Effector CD4-positive, alpha-beta T cell (primary cell): Measurements from ENCODE around the gene ERICH6B.

Source experiments
- DNase-seq: peaks from one replicate; pipeline ENCODE4 v3.0.0-alpha.2; 2020

The ERICH6B gene

GRCh38 chr13:45598597-45598996 is 16.9 kb downstream of the ERICH6B start:
- no peak for DNase-seq

GRCh38 chr13:45596800-45597475 is 18.6 kb downstream of the ERICH6B start:
- no peak for DNase-seq

GRCh38 chr13:45595965-45596364 is 19.6 kb downstream of the ERICH6B start:
- DNase-seq: no peak

GRCh38 chr13:45594764-45595163 is 20.8 kb downstream of the ERICH6B start:
- DNase-seq: no peak

- DNase-seq: no peak
Measured at GRCh38 chr13:45594227-45594626, 21.3 kb downstream of the ERICH6B start.

- DNase-seq: no peak
Measured at GRCh38 chr13:45592758-45593157, 22.8 kb downstream of the ERICH6B start.

GRCh38 chr13:45590066-45590465 is 25.5 kb downstream of the ERICH6B start:
- DNase-seq: no peak

- DNase-seq: no peak
Measured at GRCh38 chr13:45587897-45588296, 27.6 kb downstream of the ERICH6B start.

- no peak for DNase-seq
Measured at GRCh38 chr13:45584816-45585215, 30.7 kb downstream of the ERICH6B start.

- no peak for DNase-seq
Measured at GRCh38 chr13:45582408-45583076, 33.0 kb downstream of the ERICH6B start.

- DNase-seq: no peak
Measured at GRCh38 chr13:45576466-45576865, 39.1 kb downstream of the ERICH6B start.

GRCh38 chr13:45575830-45576180 is 39.7 kb downstream of the ERICH6B start:
- DNase-seq: no peak

- DNase-seq: no peak
Measured at GRCh38 chr13:45575146-45575829, 40.3 kb downstream of the ERICH6B start.

- DNase-seq: no peak
Measured at GRCh38 chr13:45565331-45565730, 50.2 kb downstream of the ERICH6B start.

GRCh38 chr13:45564133-45564776 is 51.3 kb downstream of the ERICH6B start:
- DNase-seq: no peak

- DNase-seq: no peak
Measured at GRCh38 chr13:45554604-45555109, 60.9 kb downstream of the ERICH6B start.

GRCh38 chr13:45548281-45548680 is 67.3 kb downstream of the ERICH6B start:
- DNase-seq: no peak

- DNase-seq: no peak
Measured at GRCh38 chr13:45546410-45546765, 69.2 kb downstream of the ERICH6B start.

GRCh38 chr13:45545686-45546409 is 69.7 kb downstream of the ERICH6B start:
- no peak for DNase-seq

- no peak for DNase-seq
Measured at GRCh38 chr13:45544520-45544919, 71.0 kb downstream of the ERICH6B start.

GRCh38 chr13:45542878-45543277 is 72.7 kb downstream of the ERICH6B start:
- DNase-seq: no peak

GRCh38 chr13:45542391-45542790 is 73.1 kb downstream of the ERICH6B start:
- DNase-seq: no peak

- DNase-seq: no peak
Measured at GRCh38 chr13:45541806-45542205, 73.7 kb downstream of the ERICH6B start.
